Measurements from ENCODE around the gene LGR5. TPM values are rescaled to one million over a fixed set of nuclear protein-coding genes. Genes with fewer than 3 reads are reported as not detected.

LGR5 gene
- total RNA-seq, 2 donors from 2014 or later: 1.8 to 7.4 TPM

DNA sequence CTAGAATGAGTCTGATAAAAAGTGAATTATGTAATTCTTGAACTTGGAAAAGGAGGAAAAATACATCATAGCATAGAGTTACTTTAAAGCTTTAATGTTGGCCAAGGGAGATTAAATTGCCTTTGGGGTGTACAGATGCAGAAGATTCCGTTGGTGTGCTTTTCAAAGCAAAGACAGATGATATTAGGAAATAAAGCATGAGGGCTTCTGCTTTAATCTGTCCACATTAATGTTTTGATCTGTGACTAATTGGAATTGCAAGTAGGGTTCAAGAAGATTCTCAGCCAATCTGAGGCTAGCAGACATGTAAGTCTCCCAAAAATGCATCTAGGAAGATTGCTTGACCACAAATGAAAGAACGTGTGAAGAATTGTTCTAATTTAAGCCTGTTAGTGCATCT is 35.2 kb downstream of the LGR5 start:
- Histone ChIP-seq H3K4me1 (ENCODE audit: control insufficient read depth in 1 of 2, low read depth in 2 of 2) (peaks cover 19 to 32% of the 10 kb centered on the region in 2 donors), H3K27ac (peak overlapping the region; percentile 52 to 77), H3K9me3 (no peaks in the 10 kb centered on the region), H3K4me3 (no peak overlapping the region), H3K36me3 (no peaks in the 10 kb centered on the region), H3K27me3 (replicated peaks; ENCODE audit: insufficient read depth) (no peaks in the 10 kb centered on the region)
- DNase-seq (ENCODE audit: low spot score) (no peak), ATAC-seq (ENCODE audit: insufficient number of reproducible peaks, low FRiP score, low read depth) (no peak)
- TF ChIP-seq, protein P1, sequence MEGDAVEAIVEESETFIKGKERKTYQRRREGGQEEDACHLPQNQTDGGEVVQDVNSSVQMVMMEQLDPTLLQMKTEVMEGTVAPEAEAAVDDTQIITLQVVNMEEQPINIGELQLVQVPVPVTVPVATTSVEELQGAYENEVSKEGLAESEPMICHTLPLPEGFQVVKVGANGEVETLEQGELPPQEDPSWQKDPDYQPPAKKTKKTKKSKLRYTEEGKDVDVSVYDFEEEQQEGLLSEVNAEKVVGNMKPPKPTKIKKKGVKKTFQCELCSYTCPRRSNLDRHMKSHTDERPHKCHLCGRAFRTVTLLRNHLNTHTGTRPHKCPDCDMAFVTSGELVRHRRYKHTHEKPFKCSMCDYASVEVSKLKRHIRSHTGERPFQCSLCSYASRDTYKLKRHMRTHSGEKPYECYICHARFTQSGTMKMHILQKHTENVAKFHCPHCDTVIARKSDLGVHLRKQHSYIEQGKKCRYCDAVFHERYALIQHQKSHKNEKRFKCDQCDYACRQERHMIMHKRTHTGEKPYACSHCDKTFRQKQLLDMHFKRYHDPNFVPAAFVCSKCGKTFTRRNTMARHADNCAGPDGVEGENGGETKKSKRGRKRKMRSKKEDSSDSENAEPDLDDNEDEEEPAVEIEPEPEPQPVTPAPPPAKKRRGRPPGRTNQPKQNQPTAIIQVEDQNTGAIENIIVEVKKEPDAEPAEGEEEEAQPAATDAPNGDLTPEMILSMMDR (IDR thresholded peaks at IDR 0.05): no peak

DNA sequence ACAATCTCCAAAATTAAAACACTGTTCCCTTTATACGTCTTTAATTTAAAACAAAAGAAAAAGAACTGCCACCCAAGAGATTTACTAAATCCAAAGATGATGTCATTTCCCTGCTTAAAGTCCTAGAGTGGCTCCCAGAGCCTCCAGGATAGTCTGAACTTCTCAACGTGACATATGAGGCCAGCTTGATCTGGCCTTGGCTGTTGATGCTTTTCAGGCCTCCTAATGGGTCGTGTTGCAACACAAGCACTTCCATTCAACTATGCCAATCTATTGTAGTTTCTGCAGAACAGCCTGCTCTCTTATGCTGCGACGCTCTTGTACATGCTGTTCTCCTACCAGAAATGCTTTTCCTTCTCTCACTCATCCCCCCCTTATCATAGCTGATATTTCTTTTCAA is 35.7 kb downstream of the LGR5 start:
- TF ChIP-seq, protein P1 (IDR thresholded peaks at IDR 0.05): no peak
- H3K4me1 ChIP-seq (ENCODE audit: control insufficient read depth in 1 of 2, low read depth in 2 of 2): peaks cover 19 to 32% of the 10 kb centered on the region in 2 donors
- H3K4me3 ChIP-seq: no peak overlapping the region
- no peaks in the 10 kb centered on the region for H3K36me3 ChIP-seq
- H3K9me3 ChIP-seq: no peaks in the 10 kb centered on the region
- H3K27me3 ChIP-seq (replicated peaks; ENCODE audit: insufficient read depth): no peaks in the 10 kb centered on the region
- DNase-seq (ENCODE audit: low spot score) (no peak), ATAC-seq (ENCODE audit: insufficient number of reproducible peaks, low FRiP score, low read depth) (peak; percentile 54)
- peak overlapping the region; percentile 52 to 77 for H3K27ac ChIP-seq

DNA sequence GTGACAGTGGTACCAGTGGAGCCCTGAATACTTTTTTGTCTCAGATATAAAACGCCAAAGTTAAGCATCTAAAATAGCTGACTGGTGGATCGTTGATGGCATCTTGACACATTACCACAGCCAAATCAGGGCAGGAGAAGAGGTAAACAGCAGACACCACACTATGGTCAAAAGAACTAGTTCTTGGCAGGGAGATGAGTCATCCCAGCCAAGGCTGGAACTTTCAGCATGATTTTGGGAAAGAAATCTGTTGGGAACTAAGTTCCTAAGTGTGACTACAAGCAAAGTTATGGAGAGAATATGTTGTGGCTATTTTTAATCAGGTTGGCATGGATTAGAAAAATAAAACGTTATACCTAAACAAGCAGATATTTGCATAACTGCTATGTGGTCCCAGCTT is 36.9 kb downstream of the LGR5 start:
- TF ChIP-seq, protein P1 (IDR thresholded peaks at IDR 0.05): no peak
- Histone ChIP-seq H3K36me3 (no peaks in the 10 kb centered on the region), H3K4me3 (peak overlapping the region; percentile 52), H3K4me1 (ENCODE audit: control insufficient read depth in 1 of 2, low read depth in 2 of 2) (peaks cover 19 to 32% of the 10 kb centered on the region in 2 donors), H3K9me3 (no peaks in the 10 kb centered on the region), H3K27me3 (replicated peaks; ENCODE audit: insufficient read depth) (no peaks in the 10 kb centered on the region), H3K27ac (peak overlapping the region; percentile 52 to 77)
- peak; percentile 77 for ATAC-seq (ENCODE audit: insufficient number of reproducible peaks, low FRiP score, low read depth)
- peak; percentile 20 for DNase-seq (ENCODE audit: low spot score)

DNA sequence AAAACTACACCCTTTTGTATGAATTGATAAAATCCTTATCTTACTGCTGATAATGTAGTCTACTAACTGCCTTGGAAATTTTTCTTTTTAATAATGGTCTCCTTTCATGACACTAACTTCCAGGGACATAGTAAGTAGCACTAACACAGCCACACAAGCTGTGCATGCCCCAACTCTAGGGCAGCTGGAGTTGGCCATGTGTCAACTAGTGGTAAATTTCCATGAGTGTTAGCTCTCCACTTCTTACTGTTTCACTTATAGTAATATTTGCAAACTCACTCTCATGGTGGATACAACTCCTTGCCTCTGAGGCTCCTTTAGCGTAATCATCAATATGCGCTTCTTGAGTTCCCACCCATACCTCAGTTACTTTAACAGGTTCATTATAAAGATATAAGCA is 38.0 kb downstream of the LGR5 start:
- peaks cover 19 to 32% of the 10 kb centered on the region in 2 donors for H3K4me1 ChIP-seq (ENCODE audit: control insufficient read depth in 1 of 2, low read depth in 2 of 2)
- DNase-seq (ENCODE audit: low spot score) (no peak), ATAC-seq (ENCODE audit: insufficient number of reproducible peaks, low FRiP score, low read depth) (no peak)
- no peaks in the 10 kb centered on the region for H3K9me3 ChIP-seq
- H3K27me3 ChIP-seq (replicated peaks; ENCODE audit: insufficient read depth): no peaks in the 10 kb centered on the region
- no peak overlapping the region for H3K4me3 ChIP-seq
- TF ChIP-seq, protein P1 (IDR thresholded peaks at IDR 0.05): no peak
- no peaks in the 10 kb centered on the region for H3K36me3 ChIP-seq
- H3K27ac ChIP-seq: no peak overlapping the region

DNA sequence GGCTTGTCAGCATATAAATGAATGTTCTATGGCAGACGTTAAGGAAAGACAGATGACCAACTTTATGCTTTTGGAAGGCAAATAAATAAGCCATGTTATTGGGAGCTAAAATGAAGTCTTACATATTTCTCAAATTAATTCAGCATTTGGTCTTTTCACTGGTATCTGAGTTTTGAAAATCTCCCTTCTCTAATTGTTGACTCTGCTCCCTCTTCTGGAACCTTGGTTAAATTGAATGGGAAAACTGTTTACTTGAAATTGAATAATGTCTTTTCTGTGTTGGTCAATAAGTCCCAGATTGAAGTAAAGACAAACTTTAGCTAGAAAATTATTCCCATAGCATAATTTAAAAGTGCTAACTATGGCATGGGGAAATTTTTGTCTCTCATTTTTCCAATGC is 38.7 kb downstream of the LGR5 start:
- Histone ChIP-seq H3K27ac (no peak overlapping the region), H3K9me3 (no peaks in the 10 kb centered on the region), H3K4me1 (ENCODE audit: control insufficient read depth in 1 of 2, low read depth in 2 of 2) (peaks cover 19 to 32% of the 10 kb centered on the region in 2 donors), H3K27me3 (replicated peaks; ENCODE audit: insufficient read depth) (no peaks in the 10 kb centered on the region), H3K4me3 (no peak overlapping the region), H3K36me3 (no peaks in the 10 kb centered on the region)
- ATAC-seq (ENCODE audit: insufficient number of reproducible peaks, low FRiP score, low read depth): no peak
- no peak for DNase-seq (ENCODE audit: low spot score)
- TF ChIP-seq, protein P1 (IDR thresholded peaks at IDR 0.05): no peak

Measured in thoracic aorta (tissue), 2 donors.